GM12878 (cell line): ENCODE results near the gene SEMA4D. TPM values are rescaled to one million over a fixed set of nuclear protein-coding genes. Genes with fewer than 3 reads are reported as not detected.
A peak's percentile ranks its signal among the peaks of the same experiment; 100 is the strongest.

ENCODE experiments used
- ATAC-seq: fragments of 200-7000 bp; cut with Tn5 transposase; 3 replicates; pipeline ENCODE4 v1.9.1; 2020; ENCODE audit warnings: mild to moderate bottlenecking, moderate library complexity
- BruUV-seq: library from RNA; stranded (reverse); fragments of 400-500 nt; replicated peaks from 2 replicates; lab custom pipeline; 2021; lab: Mats Ljungman, UMichigan
- CTCF ChIA-PET: fragments of 300-600 bp; sonication (Branson Sonifier 250); formaldehyde crosslinking; extraction: SDS; loops from one replicate; lab custom pipeline; 2021; ENCODE audit warnings: inconsistent platforms; lab: Yijun Ruan, JAX
- POLR2A ChIA-PET: fragments of 350-600 bp; formaldehyde crosslinking; extraction: SDS; loops from one replicate; lab custom pipeline; 2021; ENCODE audit warnings: inconsistent platforms; lab: Charles Lee
- RAD21 ChIA-PET: fragments of 300-600 bp; sonication (Branson Sonifier 250); formaldehyde crosslinking; loops from one replicate; lab custom pipeline; 2023; ENCODE audit warnings: antibody characterized with exemption; ENCODE audit not compliant: unreplicated experiment; lab: Charles Lee
- SMC1A ChIA-PET: fragments of 300-600 bp; sonication (Branson Sonifier 250); formaldehyde crosslinking; loops from one replicate; lab custom pipeline; 2023; ENCODE audit not compliant: unreplicated experiment, uncharacterized antibody; lab: Charles Lee
- DNase-seq: peaks from one replicate; pipeline ENCODE4 v3.0.0-alpha.2; 2011; ENCODE audit warnings: low read depth, low spot score
- FAIRE-seq: peaks from 3 replicates; lab custom pipeline; 2011; peaks lifted over from hg19 to GRCh38; lab: Jason Lieb, UNC
- H2AFZ ChIP-seq: 2 replicates; pipeline ENCODE4 v1.6.0; 2011; ENCODE audit warnings: low read depth, low read length, control low read depth; ENCODE audit not compliant: control insufficient read depth
- H3K27ac ChIP-seq: 2 replicates; pipeline ENCODE4 v1.5.1; 2011; ENCODE audit warnings: control low read depth; ENCODE audit not compliant: control insufficient read depth, insufficient read depth
- H3K27me3 ChIP-seq, 2 experiments: replicated peaks in 1 of 2; 2 replicates each; pipeline versions ENCODE4 v1.6.0 to v1.6.1; 2011; ENCODE audit warnings: low read length in 1 of 2; ENCODE audit not compliant: control insufficient read depth in 2 of 2, insufficient read depth in 2 of 2
- H3K36me3 ChIP-seq, 2 experiments: 2 replicates each; pipeline ENCODE4 v1.5.1; 2011; ENCODE audit warnings: low read length in 1 of 2; ENCODE audit not compliant: control insufficient read depth in 2 of 2, insufficient read depth in 2 of 2
- H3K4me1 ChIP-seq: 2 replicates; pipeline ENCODE4 v1.6.1; 2011; ENCODE audit warnings: mild to moderate bottlenecking, low read length, moderate library complexity, mixed read lengths; ENCODE audit not compliant: control insufficient read depth, insufficient read depth
- H3K4me2 ChIP-seq: 2 replicates; pipeline ENCODE4 v1.6.0; 2011; ENCODE audit warnings: control low read depth; ENCODE audit not compliant: control insufficient read depth, insufficient read depth
- H3K4me3 ChIP-seq: fragments of 200-600 bp; sonication (generic); 2 replicates; pipeline ENCODE4 v1.5.1; 2016
- H3K79me2 ChIP-seq: 2 replicates; pipeline ENCODE4 v1.6.0; 2011; ENCODE audit warnings: low read length; ENCODE audit not compliant: control insufficient read depth, insufficient read depth
- H3K9ac ChIP-seq: 2 replicates; pipeline ENCODE4 v1.8.0; 2011; ENCODE audit warnings: low read length, control low read depth, mixed read lengths; ENCODE audit not compliant: control insufficient read depth, insufficient read depth
- H3K9me3 ChIP-seq: replicated peaks from 3 replicates; pipeline ENCODE4 v1.5.1; 2011; ENCODE audit warnings: mild to moderate bottlenecking, low read length; ENCODE audit not compliant: control insufficient read depth, insufficient read depth
- H4K20me1 ChIP-seq: 2 replicates; pipeline ENCODE4 v1.6.0; 2011; ENCODE audit not compliant: control insufficient read depth, insufficient read depth
- ATF2 ChIP-seq: IDR thresholded peaks from 2 replicates; pipeline ENCODE4 v1.6.1; 2012; ENCODE audit warnings: low read length, inconsistent platforms
- FOS ChIP-seq: IDR thresholded peaks from 3 replicates; pipeline ENCODE4 v1.6.1; 2011; ENCODE audit warnings: borderline replicate concordance; ENCODE audit not compliant: insufficient read length; ENCODE audit errors: extremely low read depth
- FOXK2 ChIP-seq: fragments of 450-650 bp; IDR thresholded peaks from 2 replicates; pipeline ENCODE4 v1.6.1; 2017; ENCODE audit warnings: mild to moderate bottlenecking, moderate library complexity
- LARP7 ChIP-seq: fragments of 450-650 bp; IDR thresholded peaks from 2 replicates; pipeline ENCODE4 v1.6.1; 2017; ENCODE audit warnings: mild to moderate bottlenecking
- MEF2A ChIP-seq: IDR thresholded peaks from 2 replicates; pipeline ENCODE4 v1.6.1; 2011; ENCODE audit warnings: low read depth, mild to moderate bottlenecking, low read length, moderate library complexity; ENCODE audit not compliant: insufficient read depth
- NFYB ChIP-seq: IDR thresholded peaks from 2 replicates; pipeline ENCODE4 v1.6.1; 2011; ENCODE audit warnings: low read depth, mild to moderate bottlenecking, low read length, improper control_type of control experiment, moderate library complexity; ENCODE audit not compliant: insufficient read depth
- POLR2A ChIP-seq: IDR thresholded peaks from 2 replicates; pipeline ENCODE4 v1.6.1; 2011; ENCODE audit warnings: low read depth, mild to moderate bottlenecking, low read length
- RELA ChIP-seq: fragments of 450-650 bp; IDR thresholded peaks from 2 replicates; pipeline ENCODE4 v1.8.0; 2014; ENCODE audit warnings: borderline replicate concordance; ENCODE audit not compliant: partially characterized antibody
- TAF1 ChIP-seq: IDR thresholded peaks from 2 replicates; pipeline ENCODE4 v1.6.1; 2011; ENCODE audit warnings: mild to moderate bottlenecking, low read depth, low read length, borderline replicate concordance
- USF1 ChIP-seq: IDR thresholded peaks from 2 replicates; pipeline ENCODE4 v1.6.1; 2011; ENCODE audit warnings: borderline replicate concordance, low read depth, mild to moderate bottlenecking, moderate library complexity, mixed read lengths, low read length; ENCODE audit not compliant: insufficient read depth; ENCODE audit errors: extremely low read length
- WGBS: methylation state at CpG from one replicate; pipeline ENCODE4 v1.1.6; 2016; ENCODE audit warnings: low lambda C conversion rate; ENCODE audit not compliant: insufficient replicate concordance, insufficient coverage; ENCODE audit errors: missing lambda C conversion rate; 5-methylcytosine and 5-hydroxymethylcytosine counted together
- in situ Hi-C: fragments of 300-500 bp; cut with MboI; formaldehyde crosslinking; loops from 9 replicates; pipeline ENCODE4 v1.14.3; 2018; ENCODE audit warnings: mixed read lengths
- intact Hi-C: fragments of 100-400 bp; cut with micrococcal nuclease; formaldehyde crosslinking; loops from one replicate; pipeline ENCODE4 v1.14.2; 2022; ENCODE audit not compliant: unreplicated experiment
- polyA plus RNA-seq, 11 experiments: library from polyadenylated mRNA; depleted of rRNA in 4 of 11; unstranded in 6 of 11; stranded (reverse) in 5 of 11; fragments of >200 nt; fragmentation: Nextera tagmentation in 4 of 11; fragmentation: Illumina TruSeq in 1 of 11; extraction: Ambion mirVana in 4 of 11; extraction: Trizol in 1 of 11; gene quantifications; 1 replicate in 1 of 11; 2 replicates in 10 of 11; pipeline versions ENCODE4 v1.2.1 to v1.2.3, GENCODE V29; 2011 to 2016; ENCODE audit warnings: inconsistent platforms in 2 of 11, missing spikeins in 2 of 11, low read depth in 1 of 11
- total RNA-seq, 4 experiments: library from RNA; depleted of rRNA in 3 of 4; stranded (reverse); fragments of >200 nt in 3 of 4; fragmentation: Illumina TruSeq in 1 of 4; extraction: Trizol in 1 of 4; gene quantifications; 2 replicates each; pipeline versions ENCODE4 v1.2.1 to v1.2.3, GENCODE V29; 2013 to 2021
- TF ChIP-seq, protein P1 (sequence below): IDR thresholded peaks from 2 replicates; pipeline ENCODE4 v1.6.1; 2012; ENCODE audit warnings: low read depth, low read length, improper control_type of control experiment
- TF ChIP-seq, protein P2 (sequence below): fragments of 450-650 bp; IDR thresholded peaks from 2 replicates; pipeline ENCODE4 v1.6.1; 2018; ENCODE audit warnings: mild to moderate bottlenecking, low read depth, moderate library complexity; ENCODE audit not compliant: partially characterized antibody
- TF ChIP-seq, protein P3 (sequence below): fragments of 450-650 bp; IDR thresholded peaks from 2 replicates; pipeline ENCODE4 v1.6.1; 2016; ENCODE audit warnings: mild to moderate bottlenecking

Gene SEMA4D
- total and polyA plus RNA-seq, 10 of the 15 experiments (the other 5 are each of a cell fraction or from before 2014, with no cell fraction given): 15.1 to 136 (median 39.6) TPM

GRCh38 chr9:89489548-89490530 lies 8.1 kb downstream of the SEMA4D start:
- ChIA-PET RAD21 (interaction anchor here (0.7 to 1.6 kb wide), 8 partner anchors 19 to 171 kb away, joined by 3 to 12 read pairs (median 5); partner anchors contain the start of gene SECISBP2), SMC1A (interaction anchor here (0.7 to 3.8 kb wide), 17 partner anchors 9 to 169 kb away, joined by 3 to 26 read pairs (median 5); no protein-coding TSS in a partner anchor), POLR2A (interaction anchor here (0.5 to 1.3 kb wide), 8 partner anchors 12 to 1312 kb away, joined by 3 to 5 read pairs (median 3); partner anchors contain the start of gene SYK), CTCF (interaction anchor here (0.8 to 4.4 kb wide), 8 partner anchors 9 to 116 kb away, joined by 3 to 22 read pairs (median 4); no protein-coding TSS in a partner anchor)
- TSS peak; percentile 10 for BruUV-seq
- Histone ChIP-seq H4K20me1 (peaks cover 5% of the 10 kb centered on the region; the same call in 1 of the 2 replicates), H3K9ac (no peak overlapping the region), H3K27ac (peak overlapping the region; percentile 30), H3K4me2 (peak overlapping the region; percentile 74), H2AFZ (no peak overlapping the region), H3K4me1 (peaks cover 51% of the 10 kb centered on the region), H3K4me3 (peak overlapping the region; percentile 9; the same call in 1 of the 2 replicates), H3K79me2 (peaks cover 95% of the 10 kb centered on the region), H3K9me3 (no peaks in the 10 kb centered on the region), H3K27me3 (no peaks in the 10 kb centered on the region), H3K36me3 (peaks cover 0 to under 1% of the 10 kb centered on the region in 2 experiments; a peak in 1 of 4 replicates)
- 71% methylated on average over 13 of the region's 13 CpGs for WGBS
- ATAC-seq (peak; percentile 37), FAIRE-seq (peak; percentile 27), DNase-seq (no peak)
- intact Hi-C loops (loop anchor here (10.0 kb wide), 1 partner anchor 175 kb away; the partner anchor contains the start of genes CKS2 and SECISBP2), in situ Hi-C loops (no loop called here)
- no peak for TF ChIP-seq FOS
- no peak for TF ChIP-seq POLR2A
- TF ChIP-seq TAF1: no peak
- TF ChIP-seq, protein P1, sequence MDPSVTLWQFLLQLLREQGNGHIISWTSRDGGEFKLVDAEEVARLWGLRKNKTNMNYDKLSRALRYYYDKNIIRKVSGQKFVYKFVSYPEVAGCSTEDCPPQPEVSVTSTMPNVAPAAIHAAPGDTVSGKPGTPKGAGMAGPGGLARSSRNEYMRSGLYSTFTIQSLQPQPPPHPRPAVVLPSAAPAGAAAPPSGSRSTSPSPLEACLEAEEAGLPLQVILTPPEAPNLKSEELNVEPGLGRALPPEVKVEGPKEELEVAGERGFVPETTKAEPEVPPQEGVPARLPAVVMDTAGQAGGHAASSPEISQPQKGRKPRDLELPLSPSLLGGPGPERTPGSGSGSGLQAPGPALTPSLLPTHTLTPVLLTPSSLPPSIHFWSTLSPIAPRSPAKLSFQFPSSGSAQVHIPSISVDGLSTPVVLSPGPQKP: no peak
- TF ChIP-seq, protein P2, sequence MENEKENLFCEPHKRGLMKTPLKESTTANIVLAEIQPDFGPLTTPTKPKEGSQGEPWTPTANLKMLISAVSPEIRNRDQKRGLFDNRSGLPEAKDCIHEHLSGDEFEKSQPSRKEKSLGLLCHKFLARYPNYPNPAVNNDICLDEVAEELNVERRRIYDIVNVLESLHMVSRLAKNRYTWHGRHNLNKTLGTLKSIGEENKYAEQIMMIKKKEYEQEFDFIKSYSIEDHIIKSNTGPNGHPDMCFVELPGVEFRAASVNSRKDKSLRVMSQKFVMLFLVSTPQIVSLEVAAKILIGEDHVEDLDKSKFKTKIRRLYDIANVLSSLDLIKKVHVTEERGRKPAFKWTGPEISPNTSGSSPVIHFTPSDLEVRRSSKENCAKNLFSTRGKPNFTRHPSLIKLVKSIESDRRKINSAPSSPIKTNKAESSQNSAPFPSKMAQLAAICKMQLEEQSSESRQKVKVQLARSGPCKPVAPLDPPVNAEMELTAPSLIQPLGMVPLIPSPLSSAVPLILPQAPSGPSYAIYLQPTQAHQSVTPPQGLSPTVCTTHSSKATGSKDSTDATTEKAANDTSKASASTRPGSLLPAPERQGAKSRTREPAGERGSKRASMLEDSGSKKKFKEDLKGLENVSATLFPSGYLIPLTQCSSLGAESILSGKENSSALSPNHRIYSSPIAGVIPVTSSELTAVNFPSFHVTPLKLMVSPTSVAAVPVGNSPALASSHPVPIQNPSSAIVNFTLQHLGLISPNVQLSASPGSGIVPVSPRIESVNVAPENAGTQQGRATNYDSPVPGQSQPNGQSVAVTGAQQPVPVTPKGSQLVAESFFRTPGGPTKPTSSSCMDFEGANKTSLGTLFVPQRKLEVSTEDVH: no peak
- 0 out of 2 replicates have a peak, but pooled peaks have one; percentile 29 for TF ChIP-seq NFYB
- no peak for TF ChIP-seq ATF2
- TF ChIP-seq FOXK2: no peak
- TF ChIP-seq, protein P3, sequence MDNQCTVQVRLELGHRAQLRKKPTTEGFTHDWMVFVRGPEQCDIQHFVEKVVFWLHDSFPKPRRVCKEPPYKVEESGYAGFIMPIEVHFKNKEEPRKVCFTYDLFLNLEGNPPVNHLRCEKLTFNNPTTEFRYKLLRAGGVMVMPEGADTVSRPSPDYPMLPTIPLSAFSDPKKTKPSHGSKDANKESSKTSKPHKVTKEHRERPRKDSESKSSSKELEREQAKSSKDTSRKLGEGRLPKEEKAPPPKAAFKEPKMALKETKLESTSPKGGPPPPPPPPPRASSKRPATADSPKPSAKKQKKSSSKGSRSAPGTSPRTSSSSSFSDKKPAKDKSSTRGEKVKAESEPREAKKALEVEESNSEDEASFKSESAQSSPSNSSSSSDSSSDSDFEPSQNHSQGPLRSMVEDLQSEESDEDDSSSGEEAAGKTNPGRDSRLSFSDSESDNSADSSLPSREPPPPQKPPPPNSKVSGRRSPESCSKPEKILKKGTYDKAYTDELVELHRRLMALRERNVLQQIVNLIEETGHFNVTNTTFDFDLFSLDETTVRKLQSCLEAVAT: peak; percentile 27; the same call in 1 of the 2 replicates
- no peak for TF ChIP-seq RELA
- TF ChIP-seq USF1: no peak
- no peak for TF ChIP-seq MEF2A
- TF ChIP-seq LARP7: no peak
